ENCODE measurements around the gene KAT5. TPM values are rescaled to one million over a fixed set of nuclear protein-coding genes. Genes with fewer than 3 reads are reported as not detected.

The KAT5 gene
- 10 to 100 TPM; 49.7 to 84.9 (median 81.6) TPM for total RNA-seq

DNA sequence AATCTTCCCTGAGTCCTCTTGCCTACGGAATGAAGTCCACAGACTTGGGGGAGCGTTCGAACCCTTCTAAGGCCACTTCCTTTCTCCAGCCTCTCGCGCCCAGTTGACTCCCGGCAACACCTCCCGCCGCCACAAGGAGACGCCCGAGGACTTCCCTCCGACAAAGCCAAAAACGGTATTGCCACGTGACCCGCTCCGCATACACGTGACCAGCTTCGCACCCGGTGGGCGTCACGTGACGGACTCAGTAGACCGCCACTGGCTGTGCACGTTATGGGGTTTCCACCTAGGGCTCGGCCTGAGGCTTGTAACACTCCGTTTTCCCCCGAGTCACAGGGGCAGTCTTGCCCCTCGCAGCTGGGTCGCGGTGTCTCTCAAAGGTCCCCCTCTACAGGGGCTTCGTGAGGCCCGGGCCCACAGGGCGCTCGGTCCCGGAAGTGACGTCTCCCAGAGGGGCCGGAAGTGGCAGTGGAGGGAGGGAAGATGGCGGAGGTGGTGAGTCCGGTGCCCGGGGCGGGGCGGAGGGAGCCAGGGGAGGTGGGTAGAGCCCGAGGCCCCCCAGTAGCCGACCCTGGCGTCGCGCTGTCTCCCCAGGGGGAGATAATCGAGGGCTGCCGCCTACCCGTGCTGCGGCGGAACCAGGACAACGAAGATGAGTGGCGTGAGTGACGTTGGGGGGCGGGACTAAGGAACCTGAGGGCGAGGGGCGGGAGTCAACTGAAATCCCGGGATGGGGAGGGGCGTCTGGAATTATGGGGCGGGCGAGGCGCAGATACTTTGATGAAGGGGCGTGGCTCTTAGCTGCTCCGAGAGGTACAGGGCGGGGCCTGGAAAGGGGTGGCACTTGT is at the start of gene KAT5:
KAT5 (plus strand) TSS at position 468 of the 848 bp plus-strand sequence; CDS start at position 484, 16 bp downstream.
- Histone ChIP-seq H3K9me3 (no peaks in the 10 kb centered on the region), H3K27ac (peak within 1 kb of the TSS; percentile 90 to 100 (median 100)), H3K4me3 (peak within 1 kb of the TSS; percentile 49 to 88), H3K36me3 (peaks cover 2 to 43% of the 10 kb centered on the region in 2 donors), H3K27me3 (no peaks in the 10 kb centered on the region), H3K4me1 (peaks cover 0 to 35% (median 8%) of the 10 kb centered on the region in 3 donors)
- WGBS, 2 donors (ENCODE audit: low coverage in 1 of 2): 1 to 3% methylated on average over 12 to 22 of the region's 65 CpGs
- TF ChIP-seq POLR2AphosphoS5 (IDR thresholded peaks at IDR 0.05) (peak; percentile 91), EP300 (IDR thresholded peaks at IDR 0.05) (no peak), POLR2A (IDR thresholded peaks at IDR 0.05) (peak; percentile 77 to 80)
- TF ChIP-seq, protein P1, sequence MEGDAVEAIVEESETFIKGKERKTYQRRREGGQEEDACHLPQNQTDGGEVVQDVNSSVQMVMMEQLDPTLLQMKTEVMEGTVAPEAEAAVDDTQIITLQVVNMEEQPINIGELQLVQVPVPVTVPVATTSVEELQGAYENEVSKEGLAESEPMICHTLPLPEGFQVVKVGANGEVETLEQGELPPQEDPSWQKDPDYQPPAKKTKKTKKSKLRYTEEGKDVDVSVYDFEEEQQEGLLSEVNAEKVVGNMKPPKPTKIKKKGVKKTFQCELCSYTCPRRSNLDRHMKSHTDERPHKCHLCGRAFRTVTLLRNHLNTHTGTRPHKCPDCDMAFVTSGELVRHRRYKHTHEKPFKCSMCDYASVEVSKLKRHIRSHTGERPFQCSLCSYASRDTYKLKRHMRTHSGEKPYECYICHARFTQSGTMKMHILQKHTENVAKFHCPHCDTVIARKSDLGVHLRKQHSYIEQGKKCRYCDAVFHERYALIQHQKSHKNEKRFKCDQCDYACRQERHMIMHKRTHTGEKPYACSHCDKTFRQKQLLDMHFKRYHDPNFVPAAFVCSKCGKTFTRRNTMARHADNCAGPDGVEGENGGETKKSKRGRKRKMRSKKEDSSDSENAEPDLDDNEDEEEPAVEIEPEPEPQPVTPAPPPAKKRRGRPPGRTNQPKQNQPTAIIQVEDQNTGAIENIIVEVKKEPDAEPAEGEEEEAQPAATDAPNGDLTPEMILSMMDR (IDR thresholded peaks at IDR 0.05): peak in 3 of 4 experiments; percentile 98 to 100 (median 100)
- peak; percentile 91 for ATAC-seq

DNA sequence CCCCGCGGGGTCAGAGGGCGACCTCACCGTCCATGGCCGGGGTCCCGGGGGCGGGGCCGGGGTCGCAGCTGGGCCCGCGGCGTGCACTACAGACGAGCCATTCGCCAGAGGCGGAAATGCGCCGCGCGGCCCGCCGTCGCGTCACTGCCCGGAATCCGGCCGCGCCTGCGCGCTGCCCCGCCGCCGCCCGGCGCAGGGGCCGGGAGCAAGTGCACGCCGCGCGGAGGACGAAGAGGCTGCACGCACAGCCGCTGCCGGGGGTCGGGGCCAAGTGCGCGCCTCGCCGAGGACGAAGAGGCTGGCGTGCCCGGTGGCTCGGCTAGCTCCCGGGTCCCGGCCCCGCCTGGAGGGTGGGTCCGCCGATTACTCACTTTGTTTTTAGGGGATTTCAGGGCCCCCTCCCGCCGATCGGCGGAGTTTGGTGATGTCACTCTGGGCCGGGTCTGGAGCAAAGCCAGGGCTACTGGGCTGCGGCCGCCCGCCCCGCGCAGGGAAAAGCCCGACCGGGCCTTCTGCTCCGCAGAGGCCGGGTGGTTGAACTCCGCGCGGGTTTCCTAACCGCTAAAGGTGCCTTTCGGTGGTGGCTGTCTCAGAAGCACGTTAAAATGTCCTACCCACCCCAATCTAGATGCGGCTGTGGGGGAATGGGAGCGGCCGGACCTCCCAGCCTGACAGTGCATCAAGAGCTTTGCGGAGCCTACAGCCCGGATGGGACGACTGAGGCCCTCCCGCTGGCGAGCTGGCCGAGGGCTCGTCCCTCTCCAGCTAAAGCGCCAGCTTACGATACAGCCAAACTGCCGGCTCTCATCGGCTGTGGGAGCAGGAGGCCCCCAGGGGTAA is 49.0 kb upstream of the KAT5 start, which contains the start of gene RELA:
RELA (minus strand) TSS at position 118 of the 840 bp plus-strand sequence; CDS start at position 34, 84 bp downstream.
- Histone ChIP-seq H3K27me3 (no peaks in the 10 kb centered on the region), H3K4me3 (peak within 1 kb of the TSS; percentile 80 to 87), H3K27ac (peak within 1 kb of the TSS; percentile 86 to 100 (median 98)), H3K9me3 (no peaks in the 10 kb centered on the region), H3K36me3 (peaks cover 0 to 37% of the 10 kb centered on the region in 2 donors), H3K4me1 (peaks cover 9 to 48% (median 18%) of the 10 kb centered on the region in 3 donors)
- ATAC-seq: peak; percentile 91
- no CpG with 5 or more reads among the region's 91 CpGs for WGBS, 2 donors (ENCODE audit: low coverage in 1 of 2)
- peak; percentile 82 to 87 for TF ChIP-seq POLR2A (IDR thresholded peaks at IDR 0.05)
- TF ChIP-seq, protein P1 (IDR thresholded peaks at IDR 0.05): peak in 2 of 4 experiments; percentile 46 to 59
- TF ChIP-seq POLR2AphosphoS5 (IDR thresholded peaks at IDR 0.05): peak; percentile 79
- no peak for TF ChIP-seq EP300 (IDR thresholded peaks at IDR 0.05)

DNA sequence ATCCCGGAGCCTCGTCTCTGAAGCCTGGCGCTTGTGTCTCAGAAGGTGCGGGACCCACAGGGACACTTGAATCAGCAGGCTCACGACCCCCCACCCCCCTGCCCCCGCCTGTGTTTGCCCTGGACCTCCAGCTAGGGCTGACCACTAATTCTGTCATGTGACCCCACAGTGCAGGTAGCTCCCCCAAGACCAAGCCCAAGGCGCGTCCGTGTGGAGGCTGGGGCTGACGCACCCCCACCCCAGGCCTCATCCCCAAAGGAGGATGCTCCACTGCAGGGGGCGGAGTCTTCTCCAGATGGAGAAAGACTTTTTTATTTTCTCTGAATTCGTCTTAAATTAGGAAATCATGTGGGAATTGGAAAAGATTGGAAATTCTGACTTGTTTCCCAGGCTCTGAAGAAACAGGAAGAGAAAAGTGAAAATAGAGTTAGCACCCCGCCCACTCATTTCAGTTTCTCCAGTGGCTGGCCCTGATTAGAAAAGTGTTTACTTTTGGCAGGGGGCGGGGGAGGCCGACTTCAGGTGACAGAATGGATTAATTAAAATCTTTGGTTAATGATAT is 48.3 kb upstream of the KAT5 start:
- Histone ChIP-seq H3K4me3 (peak overlapping the region; percentile 80 to 87), H3K27ac (peak overlapping the region; percentile 86 to 100 (median 98)), H3K27me3 (no peaks in the 10 kb centered on the region), H3K4me1 (peaks cover 9 to 47% (median 18%) of the 10 kb centered on the region in 3 donors), H3K36me3 (peaks cover 0 to 30% of the 10 kb centered on the region in 2 donors), H3K9me3 (no peaks in the 10 kb centered on the region)
- ATAC-seq: peak; percentile 60
- TF ChIP-seq, protein P1 (IDR thresholded peaks at IDR 0.05): peak in 1 of 4 experiments; percentile 25
- TF ChIP-seq POLR2AphosphoS5 (IDR thresholded peaks at IDR 0.05) (peak; percentile 50), POLR2A (IDR thresholded peaks at IDR 0.05) (no peak)
- 2 to 3% methylated on average over 9 of the region's 15 CpGs for WGBS, 2 donors (ENCODE audit: low coverage in 1 of 2)

DNA sequence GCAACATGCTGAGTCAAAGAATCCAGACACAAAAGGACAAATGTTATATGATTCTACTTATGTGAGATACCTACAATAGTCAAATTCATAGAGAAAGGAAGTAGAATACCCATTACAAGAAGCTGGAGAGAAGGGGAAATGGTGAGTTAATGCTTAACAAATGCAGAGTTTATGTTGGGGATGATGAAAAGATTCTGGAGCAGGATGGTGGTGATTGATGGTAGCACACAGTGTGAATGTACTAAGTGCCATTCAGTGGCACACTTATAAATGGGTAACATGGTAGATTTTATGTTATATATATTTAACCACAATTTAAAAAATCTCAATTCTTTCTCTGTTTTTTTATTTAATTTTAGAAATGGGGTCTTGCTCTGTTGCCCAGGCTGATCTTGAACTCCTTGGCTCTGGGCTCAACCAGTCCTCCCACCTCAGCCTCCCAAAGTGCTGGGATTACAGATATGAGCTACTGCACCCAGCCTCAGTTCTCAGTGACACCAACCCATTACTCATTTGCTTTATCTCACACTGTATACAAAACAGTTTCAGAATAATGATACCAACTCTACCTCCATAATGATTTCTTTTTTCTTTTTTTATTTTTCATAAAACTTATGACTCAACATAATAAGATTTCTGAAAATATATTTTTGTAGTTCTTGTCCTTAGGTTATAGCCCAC is 39.7 kb upstream of the KAT5 start:
- no peak for ATAC-seq
- Histone ChIP-seq H3K27me3 (no peaks in the 10 kb centered on the region), H3K4me1 (no peaks in the 10 kb centered on the region), H3K36me3 (no peaks in the 10 kb centered on the region), H3K9me3 (no peaks in the 10 kb centered on the region), H3K27ac (no peak overlapping the region), H3K4me3 (no peak overlapping the region)
- TF ChIP-seq EP300 (IDR thresholded peaks at IDR 0.05) (no peak), POLR2AphosphoS5 (IDR thresholded peaks at IDR 0.05) (no peak), POLR2A (IDR thresholded peaks at IDR 0.05) (no peak)
- TF ChIP-seq, protein P1 (IDR thresholded peaks at IDR 0.05): no peak
